Fibroblast of villous mesenchyme (primary cell): Measurements from ENCODE around the gene PRDM2. TPM values are rescaled to one million over a fixed set of nuclear protein-coding genes. Genes with fewer than 3 reads are reported as not detected.

ENCODE experiments used
- DNase-seq: peaks from one replicate; pipeline ENCODE4 v3.0.0-alpha.2; 2010; ENCODE audit warnings: low read depth
- H3K4me3 ChIP-seq: 2 replicates; pipeline ENCODE4 v1.5.1; 2011; ENCODE audit warnings: low read depth, mild to moderate bottlenecking, low read length
- CTCF ChIP-seq: IDR thresholded peaks from 2 replicates; pipeline ENCODE4 v1.5.1; 2012; ENCODE audit warnings: low read depth, mild to moderate bottlenecking, low read length; ENCODE audit not compliant: insufficient read depth
- total RNA-seq: library from RNA; depleted of rRNA; stranded (reverse); fragments of >200 nt; gene quantifications from 2 replicates; pipeline ENCODE4 v1.2.3, GENCODE V29; 2012

Gene PRDM2
- total RNA-seq, result 13.9 and 19.9 TPM in 2 replicates

GRCh38 chr1:13699936-13700520, at the start of gene PRDM2:
TSS of gene PRDM2 (plus strand) at chr1:13700188. CDS start at chr1:13715606, 15,418 bp downstream.
- TF ChIP-seq CTCF, result no peak
- peak; percentile 30 for DNase-seq
- peak within 1 kb of the TSS; percentile 70 for H3K4me3 ChIP-seq

- TF ChIP-seq CTCF, result no peak
- peak; percentile 84 for DNase-seq
- H3K4me3 ChIP-seq, result no peak overlapping the region
These were observed 48.7 kb upstream of the PRDM2 start for GRCh38 chr1:13651279-13651678.

- DNase-seq, result peak; percentile 8
- no peak overlapping the region for H3K4me3 ChIP-seq
- TF ChIP-seq CTCF, result no peak
These were observed 47.8 kb upstream of the PRDM2 start for GRCh38 chr1:13652238-13652637.

- DNase-seq, result peak; percentile 53
- TF ChIP-seq CTCF, result no peak
- no peak overlapping the region for H3K4me3 ChIP-seq
These were observed 38.4 kb upstream of the PRDM2 start for GRCh38 chr1:13661539-13661938.

GRCh38 chr1:13662493-13662892, 37.5 kb upstream of the PRDM2 start:
- H3K4me3 ChIP-seq, result no peak overlapping the region
- DNase-seq, result peak; percentile 88
- no peak for TF ChIP-seq CTCF

GRCh38 chr1:13663969-13664368, 36.0 kb upstream of the PRDM2 start:
- no peak for DNase-seq
- no peak for TF ChIP-seq CTCF
- no peak overlapping the region for H3K4me3 ChIP-seq

- no peak for TF ChIP-seq CTCF
These were observed 35.5 kb upstream of the PRDM2 start for GRCh38 chr1:13664451-13664850.

More at GRCh38 chr1:13664451-13664850, 35.5 kb upstream of the PRDM2 start:
- no peak overlapping the region for H3K4me3 ChIP-seq
- no peak for DNase-seq
